GM12875 (cell line): ENCODE measurements around the gene ZEB2.

Experiments used
- H3K4me3 ChIP-seq: one replicate; pipeline ENCODE4 v1.5.1; 2011; ENCODE audit warnings: low read depth, low read length, control low read depth
- CTCF ChIP-seq: IDR thresholded peaks from 2 replicates; pipeline ENCODE4 v1.5.1; 2011; ENCODE audit warnings: low read depth, mild to moderate bottlenecking, control low read depth, inconsistent platforms, low read length, moderate library complexity, borderline replicate concordance; ENCODE audit not compliant: insufficient read depth

ZEB2 gene

GRCh38 chr2:144496092-144496976 is 23.6 kb downstream of the ZEB2 start:
- H3K4me3 ChIP-seq = no peak overlapping the region

GRCh38 chr2:144495227-144496091 is 24.5 kb downstream of the ZEB2 start:
- TF ChIP-seq CTCF = no peak
- H3K4me3 ChIP-seq = no peak overlapping the region

More at GRCh38 chr2:144496092-144496976, 23.6 kb downstream of the ZEB2 start:
- no peak for TF ChIP-seq CTCF

- H3K4me3 ChIP-seq = no peak overlapping the region
Measured at GRCh38 chr2:144493027-144493809, 26.7 kb downstream of the ZEB2 start.

GRCh38 chr2:144490857-144491256 is 29.1 kb downstream of the ZEB2 start:
- TF ChIP-seq CTCF = no peak
- no peak overlapping the region for H3K4me3 ChIP-seq

More at GRCh38 chr2:144493027-144493809, 26.7 kb downstream of the ZEB2 start:
- no peak for TF ChIP-seq CTCF

GRCh38 chr2:144490017-144490416 is 29.9 kb downstream of the ZEB2 start:
- TF ChIP-seq CTCF = no peak
- H3K4me3 ChIP-seq = no peak overlapping the region

GRCh38 chr2:144489315-144489916 is 30.5 kb downstream of the ZEB2 start:
- no peak overlapping the region for H3K4me3 ChIP-seq
- no peak for TF ChIP-seq CTCF
